NCI-H2196 (cell line): ENCODE data around the gene LRMDA.

ENCODE experiments used
- DNase-seq: peaks from one replicate; lab custom pipeline; 2025; ENCODE audit not compliant: unreplicated experiment; lab: John Stamatoyannopoulos, UW

Gene LRMDA

DNA sequence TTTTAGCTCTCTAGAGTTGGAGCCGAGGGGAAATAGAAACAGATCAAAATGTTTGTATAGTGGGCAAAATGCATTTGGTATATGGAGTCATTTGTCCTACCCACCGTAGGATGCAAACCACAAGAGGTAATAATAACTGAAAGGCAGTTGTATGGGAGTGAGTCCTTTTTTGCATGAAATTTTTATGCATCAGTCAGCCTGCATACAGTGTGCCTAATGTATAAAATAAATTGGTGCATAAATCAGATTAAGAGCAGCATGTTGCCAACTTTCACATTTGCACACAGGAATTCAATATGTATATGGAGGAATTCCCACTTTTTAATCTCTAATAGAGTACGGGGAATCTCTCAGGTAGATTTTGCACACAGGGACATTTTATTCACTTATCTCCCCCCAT lies 262.8 kb downstream of the LRMDA start:
- DNase-seq, result no peak

DNA sequence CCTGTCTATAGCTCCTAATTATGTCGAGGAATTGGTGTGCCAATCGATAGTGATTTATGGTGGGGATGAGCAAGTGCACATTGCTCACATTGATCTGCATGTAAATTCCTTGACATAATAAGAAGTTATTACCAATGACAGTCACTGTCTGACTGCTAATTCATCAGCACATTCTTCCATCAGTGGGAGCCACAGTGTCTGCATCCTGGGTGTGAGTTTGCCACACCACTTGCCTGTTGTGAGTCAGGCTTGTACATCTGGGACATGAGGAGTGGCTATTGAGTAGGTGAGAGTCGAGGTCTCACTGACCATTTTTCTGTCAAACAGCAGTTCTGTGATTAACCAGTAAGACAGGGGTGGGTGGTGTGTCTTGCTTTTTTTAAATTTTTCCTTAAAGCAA lies 263.4 kb downstream of the LRMDA start:
- no peak for DNase-seq

DNA sequence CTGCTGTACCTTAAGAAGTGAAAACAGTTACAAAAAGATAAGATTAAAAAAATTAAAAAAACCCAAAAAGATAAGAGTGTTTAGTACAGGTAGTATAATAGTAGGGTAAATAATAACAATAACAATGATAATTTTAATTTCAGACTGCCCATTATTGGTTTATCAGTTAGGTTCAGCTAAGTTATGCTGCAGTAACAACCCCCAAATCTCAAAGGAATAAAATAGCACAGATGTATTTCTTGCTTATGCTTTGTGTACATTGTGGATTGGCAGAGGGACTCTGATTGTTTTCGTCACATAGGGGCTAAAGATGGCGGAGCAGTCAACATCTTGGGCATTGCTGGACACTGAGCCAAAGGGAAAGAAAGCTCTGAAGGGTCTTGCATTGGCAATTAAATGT lies 264.6 kb downstream of the LRMDA start:
- no peak for DNase-seq

DNA sequence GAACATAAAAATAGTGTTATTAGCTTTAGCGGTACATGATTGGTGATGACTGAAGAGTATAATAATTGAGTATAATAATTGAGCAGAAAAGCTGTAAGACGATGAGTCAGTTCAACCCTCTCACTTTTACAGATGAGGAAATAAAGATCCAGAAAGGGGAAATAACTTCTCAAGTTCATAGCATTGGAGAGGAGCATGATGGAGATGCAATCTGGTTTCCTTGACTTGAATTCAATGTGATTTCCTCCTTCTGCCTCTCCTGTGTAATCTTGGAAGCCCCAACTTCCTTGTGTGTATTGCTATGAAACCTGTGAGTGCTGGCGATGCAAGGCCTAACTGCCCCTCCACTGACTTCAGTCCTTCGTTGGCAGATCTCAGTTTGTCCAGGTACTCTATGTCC lies 265.1 kb downstream of the LRMDA start:
- no peak for DNase-seq

DNA sequence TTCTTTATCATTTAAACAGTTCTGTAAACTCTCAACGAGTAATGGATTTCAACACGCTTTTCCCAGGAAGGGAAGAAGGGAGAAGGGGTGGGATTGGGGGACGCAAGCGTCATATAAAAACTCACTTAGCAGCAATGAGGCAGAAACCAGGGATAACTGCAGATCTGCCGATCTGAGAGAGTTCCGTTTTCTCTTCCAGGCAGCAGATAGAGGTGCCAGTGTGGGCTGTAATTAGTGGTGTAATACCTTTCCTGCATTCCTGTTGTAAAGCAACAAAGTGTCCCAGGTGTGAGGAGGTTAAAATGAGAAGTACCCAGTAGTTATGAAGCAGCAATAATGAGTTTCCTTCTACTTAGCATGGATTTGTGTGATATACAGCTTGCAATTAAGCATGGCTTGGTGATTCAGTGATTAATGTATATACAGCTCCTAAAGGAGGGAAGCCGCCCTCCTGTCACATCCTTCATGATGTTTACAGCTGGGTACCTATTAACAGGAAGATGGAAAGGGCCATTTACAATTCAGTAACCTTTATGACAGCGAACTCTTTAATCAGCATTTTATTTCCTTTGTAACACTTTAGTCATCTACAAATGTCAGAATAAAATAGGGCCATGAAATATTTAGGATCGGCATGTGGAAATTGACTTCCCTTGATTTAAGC lies 271.9 kb downstream of the LRMDA start:
- DNase-seq, result no peak

DNA sequence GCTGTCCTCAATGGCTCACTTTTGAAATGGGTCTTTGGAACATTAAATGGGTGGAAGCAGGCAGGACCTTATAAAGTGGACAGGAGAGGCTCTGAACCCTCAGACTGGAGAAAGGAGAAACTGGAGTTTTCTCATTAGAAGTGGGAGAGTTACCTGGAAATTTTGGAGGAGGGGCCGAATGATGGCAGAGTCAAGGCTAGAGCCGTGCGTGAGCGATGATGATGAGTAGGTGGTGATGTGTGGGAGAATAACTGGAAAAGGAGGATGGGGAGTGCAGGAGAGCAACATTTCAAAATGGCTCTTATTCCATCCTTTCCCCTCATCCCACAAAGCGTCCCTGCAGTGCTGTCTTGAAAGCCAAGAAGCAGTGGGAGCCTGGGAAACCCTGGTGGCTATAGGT lies 274.0 kb downstream of the LRMDA start:
- DNase-seq, result no peak

DNA sequence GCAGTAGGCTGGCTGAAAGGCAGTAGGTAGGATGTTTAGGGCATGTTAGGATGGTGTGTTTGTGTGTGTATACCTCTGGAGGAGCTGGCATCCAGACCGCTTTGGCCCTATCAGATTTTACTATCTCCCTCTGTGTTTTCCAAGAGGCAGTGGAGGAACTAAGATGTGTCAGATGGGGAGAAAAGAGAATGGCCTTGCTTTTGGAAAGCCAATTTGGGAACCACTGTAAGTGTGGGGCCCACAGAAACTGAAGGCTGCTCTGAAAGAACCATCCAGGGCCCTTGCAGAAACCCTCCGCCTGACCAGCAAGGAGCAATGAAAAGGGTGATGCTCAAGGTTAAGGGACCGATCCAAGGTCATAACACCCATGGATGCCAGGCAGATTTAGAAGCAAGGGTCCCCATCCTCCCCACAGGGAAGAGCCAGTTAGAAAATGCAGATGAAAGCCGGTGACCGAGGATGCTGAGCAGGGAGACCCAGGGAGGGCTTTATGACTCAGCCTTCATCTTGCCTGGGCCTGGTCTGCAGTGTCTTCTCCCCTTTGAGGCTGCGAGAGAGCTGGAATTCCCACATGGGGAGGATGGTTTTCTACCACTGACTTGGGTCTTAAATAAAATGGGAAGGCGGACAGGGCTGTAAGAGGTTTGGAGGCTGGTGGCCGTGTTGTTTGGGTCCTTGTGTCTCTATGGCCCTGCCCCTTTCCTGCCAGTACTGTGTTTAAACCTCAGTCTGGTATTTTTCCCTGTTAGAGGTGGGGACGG lies 275.8 kb downstream of the LRMDA start:
- DNase-seq, result no peak

DNA sequence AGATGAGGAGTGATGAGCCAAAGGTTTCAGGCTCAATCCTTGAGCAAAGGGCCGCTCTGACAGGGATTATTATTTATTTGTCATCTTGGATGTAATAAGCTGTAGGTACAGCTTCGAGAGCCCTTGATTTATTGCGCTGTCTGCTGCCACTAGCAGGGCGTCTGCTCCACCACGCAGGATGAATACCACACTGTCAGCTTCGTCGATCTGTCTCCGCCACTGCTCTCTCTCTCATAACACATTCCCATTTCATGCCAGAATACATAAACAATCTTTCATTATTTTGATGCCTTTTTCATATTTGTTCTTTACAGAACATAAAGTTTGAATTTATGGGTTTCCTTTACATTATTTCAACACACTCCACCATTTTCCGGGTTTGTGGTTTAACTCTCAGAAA lies 276.6 kb downstream of the LRMDA start:
- no peak for DNase-seq

DNA sequence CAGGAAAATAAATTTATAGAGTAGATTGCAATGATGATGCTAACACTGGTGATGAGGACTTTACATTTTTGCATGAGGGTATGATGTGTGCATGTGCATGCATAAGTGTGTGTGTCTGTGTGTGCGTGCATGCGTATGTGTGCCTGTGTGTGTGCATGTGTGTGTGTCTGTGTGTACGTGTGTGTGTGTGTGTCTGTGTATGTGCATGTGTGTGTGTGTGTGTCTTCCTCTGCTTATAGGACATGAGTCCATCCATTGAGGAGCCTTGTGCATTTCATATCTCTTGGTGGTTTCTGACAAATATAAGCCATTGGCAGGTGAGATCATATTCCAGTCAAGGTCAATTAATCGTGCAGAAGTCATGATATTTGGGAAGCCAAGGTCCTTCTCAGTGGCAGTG lies 277.8 kb downstream of the LRMDA start:
- no peak for DNase-seq

DNA sequence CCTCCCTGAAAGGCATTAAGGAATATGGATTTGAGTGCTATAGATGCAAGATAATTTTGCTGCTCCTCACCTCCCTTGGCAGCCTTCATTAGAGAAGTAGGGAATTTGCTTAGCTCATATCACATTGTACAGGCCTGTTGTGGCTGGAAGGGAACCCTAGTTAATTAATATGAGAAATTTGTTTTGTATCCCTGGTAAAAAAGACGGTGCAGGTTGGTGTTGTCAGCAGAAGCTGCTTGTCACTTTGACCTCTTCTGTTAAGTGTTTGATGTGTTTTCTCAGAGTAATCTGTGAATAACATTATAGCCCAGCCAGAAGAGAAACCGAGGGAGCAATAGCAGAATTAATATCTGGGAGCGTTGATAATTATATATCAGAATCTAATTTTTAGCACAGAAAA lies 278.4 kb downstream of the LRMDA start:
- no peak for DNase-seq

DNA sequence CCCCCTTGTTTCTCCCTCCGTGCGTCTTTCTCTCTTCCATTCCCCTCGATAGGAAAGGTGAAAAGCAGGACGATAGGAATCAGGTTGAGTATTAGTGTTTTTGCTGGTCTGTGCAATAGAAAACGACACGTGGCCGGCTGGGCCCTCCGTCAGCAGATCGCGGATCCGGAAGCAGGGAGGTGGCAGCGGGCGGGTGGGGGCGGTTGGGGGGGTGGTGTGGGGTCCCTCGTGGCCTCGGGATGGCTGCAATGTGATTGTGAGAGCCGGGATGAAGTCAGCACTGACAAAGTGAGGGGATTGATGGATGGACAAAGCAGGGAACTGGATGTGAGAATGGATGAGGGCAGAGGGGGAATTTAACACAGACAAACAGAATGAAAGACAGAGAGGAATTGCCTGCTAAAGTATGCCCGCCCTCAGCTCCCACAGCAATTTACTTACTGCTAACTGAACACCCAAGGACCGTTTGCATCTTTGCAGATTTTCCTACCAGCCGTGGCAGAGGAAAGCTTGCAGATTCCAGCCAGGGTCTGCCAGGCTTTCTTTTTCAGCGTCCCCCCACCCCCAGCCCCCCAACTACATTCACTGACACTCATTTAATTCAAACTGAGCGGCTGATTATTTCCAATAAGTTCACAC lies 280.9 kb downstream of the LRMDA start:
- DNase-seq, result no peak

DNA sequence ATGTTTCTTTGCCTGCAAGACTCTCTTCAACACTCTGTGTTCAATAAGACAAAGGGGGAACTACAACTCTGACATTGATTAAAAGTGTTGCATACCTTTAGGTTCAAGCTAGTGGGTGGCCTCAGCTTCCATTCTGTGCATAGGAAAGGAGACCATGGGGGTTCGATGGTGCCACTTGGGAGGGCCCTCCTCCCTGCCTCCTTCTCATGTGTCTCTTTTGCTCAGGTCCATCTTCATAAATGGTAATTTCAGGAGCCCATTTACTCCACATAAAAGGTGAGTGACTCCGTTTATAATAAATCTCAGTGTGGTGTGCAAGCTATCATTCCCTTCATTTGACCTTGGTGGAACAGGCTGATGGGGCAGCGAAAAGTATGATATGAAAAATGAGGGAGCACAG lies 285.1 kb downstream of the LRMDA start:
- DNase-seq, result no peak

DNA sequence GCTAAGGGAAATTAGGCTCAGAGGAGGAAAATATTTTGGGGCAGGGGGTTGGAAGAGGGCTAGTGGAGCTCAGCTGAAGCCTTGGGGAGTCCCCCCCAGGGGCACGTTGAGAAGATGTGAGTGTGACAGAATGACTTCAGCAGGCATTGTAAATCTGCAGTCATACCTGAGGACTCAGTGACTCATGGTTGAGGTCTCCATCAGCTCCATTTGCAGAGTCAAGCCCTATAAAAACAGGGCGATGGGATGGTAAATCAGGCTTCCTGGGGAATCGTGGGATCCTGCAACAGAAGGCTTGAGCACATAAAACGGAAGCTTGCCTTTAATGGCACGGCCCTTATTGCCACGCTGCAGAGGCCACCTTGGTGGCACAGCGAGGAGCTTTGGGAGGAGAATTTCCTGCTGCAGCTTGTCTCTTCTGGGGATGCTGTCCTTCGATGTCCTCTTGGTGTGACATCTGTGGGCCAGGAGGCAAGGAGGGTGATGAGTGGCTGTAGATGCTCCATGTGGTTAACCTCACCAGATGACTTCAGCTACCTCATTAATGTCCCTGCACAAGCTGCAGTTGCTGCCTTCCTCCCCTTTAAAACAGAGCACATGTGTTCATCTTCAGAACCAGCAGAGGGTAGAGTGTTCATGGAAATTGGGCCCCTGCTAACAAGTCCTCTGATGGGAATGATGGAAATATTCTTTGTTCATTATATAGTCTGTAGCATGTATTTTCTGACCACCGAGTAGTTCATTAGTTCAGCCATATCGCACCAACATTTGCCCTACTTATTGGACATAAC lies 285.9 kb downstream of the LRMDA start:
- no peak for DNase-seq

DNA sequence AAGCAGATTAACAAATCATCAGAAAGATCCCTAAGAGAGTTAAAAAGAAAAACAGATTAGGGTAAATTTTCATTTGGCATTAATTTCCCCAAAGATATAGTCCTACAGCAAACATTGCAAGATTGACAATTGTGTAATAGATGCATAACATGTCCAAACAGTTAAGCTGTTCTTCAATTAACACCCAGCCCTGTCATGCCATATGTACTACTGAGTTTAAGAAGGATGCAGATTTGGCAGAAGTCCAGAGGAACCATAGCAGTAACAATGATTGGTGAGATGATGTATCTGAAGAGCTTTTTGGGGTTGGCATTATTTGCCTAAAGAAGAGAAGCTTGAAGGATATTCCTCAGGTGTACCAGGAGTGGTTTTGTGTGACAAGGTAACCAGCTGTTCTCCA lies 287.6 kb downstream of the LRMDA start:
- DNase-seq, result no peak

DNA sequence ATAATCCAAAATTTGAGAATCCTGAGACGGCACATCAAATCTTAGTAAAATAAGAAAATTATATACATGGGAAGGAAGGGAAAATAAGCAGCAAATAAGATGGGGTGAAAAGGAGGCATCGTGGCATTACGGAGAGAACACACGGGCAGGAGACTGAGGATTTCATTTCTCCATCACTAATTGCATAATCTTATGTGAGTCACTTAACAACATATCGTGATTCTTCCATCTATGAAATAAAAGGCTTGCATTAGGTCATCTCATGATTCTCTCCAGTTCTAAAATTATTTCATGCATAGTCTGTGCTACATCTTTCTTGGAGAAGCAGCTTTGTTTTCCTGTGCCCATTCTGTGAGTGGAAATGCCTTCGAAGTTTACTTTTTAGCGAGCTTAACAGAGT lies 288.7 kb downstream of the LRMDA start:
- DNase-seq, result no peak

DNA sequence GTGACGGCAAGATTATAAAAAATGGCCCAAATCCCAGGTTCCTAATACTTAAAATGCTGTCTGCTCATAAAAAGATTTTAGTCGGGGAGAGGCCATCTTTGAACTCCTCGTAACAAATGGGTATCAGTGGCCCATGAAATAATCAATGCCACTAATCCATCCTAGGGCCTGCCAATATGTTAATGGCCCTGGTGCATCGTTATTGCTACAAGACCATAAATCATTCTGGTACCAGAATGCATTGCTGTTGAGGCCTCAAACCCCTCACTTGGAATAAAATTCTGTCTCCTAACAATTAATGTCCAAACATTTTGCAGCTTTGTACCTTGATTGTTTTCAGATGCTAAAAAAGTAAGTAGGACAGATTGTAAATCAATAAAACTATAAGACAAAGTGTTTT lies 290.6 kb downstream of the LRMDA start:
- DNase-seq, result no peak

DNA sequence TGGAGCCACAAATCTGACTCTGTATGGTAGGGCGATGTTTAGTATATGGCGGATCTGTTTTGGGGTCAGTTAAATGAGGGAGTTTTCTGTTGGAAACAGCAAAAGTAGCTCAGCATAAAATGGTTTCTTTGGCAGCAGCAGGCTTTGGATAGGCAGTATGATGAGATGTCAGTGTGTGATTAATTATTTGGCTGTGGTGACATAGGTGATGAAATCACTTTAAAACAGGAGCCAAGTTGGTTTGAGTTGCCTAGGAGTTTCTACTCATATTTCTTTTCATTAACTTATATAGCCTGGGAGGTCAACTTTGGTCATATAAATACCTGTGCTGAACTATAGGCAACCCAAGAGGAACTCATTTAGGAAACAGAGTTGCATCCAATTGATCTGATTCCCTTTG lies 291.2 kb downstream of the LRMDA start:
- no peak for DNase-seq

DNA sequence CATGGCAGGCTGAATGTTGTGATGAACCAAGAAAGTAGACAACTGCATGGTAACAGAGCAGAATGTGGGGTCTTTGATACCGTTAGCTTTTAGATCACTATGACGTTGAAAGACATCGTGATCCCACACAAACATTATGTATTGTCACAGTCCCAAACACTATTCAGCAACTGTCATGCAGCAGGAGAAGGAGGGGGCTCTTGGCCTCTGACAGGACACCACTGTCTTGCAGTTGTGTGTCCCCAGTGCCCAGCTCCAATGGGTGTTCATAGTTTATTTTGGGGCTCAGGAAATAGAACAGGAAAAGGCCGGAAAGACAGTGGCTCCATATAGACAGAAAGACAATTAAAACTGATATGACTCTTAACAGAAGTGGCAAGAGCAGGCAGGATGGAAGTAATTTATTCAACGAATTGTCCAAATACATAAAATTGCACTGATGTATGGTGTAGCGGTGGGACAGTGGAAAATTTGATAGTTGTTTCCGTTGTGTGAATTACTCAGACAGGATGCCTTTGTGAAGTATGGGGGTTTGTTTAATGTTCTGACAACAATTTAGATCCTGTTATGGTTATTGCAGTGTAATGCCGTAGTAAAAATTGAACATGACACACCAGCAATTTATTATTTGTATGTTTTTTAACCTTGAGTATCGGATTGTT lies 292.0 kb downstream of the LRMDA start:
- no peak for DNase-seq

DNA sequence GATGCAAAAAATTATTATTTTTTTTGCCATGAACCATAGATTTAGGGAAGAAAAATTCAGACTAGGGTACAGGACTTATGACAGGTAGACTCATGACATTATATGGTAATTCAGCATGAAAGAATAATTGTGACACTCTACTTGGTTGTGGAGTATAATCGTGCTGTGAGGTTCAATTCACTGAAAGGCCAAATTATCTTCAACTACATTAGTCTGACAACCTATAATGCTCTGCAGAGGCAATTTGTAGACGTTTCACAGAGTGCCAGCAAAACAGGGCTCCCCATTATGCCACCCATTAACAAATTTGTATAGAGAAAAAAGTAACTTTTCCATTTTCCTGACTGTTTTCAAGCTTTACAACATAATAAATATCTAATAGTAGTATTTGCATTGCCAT lies 292.6 kb downstream of the LRMDA start:
- DNase-seq, result no peak

DNA sequence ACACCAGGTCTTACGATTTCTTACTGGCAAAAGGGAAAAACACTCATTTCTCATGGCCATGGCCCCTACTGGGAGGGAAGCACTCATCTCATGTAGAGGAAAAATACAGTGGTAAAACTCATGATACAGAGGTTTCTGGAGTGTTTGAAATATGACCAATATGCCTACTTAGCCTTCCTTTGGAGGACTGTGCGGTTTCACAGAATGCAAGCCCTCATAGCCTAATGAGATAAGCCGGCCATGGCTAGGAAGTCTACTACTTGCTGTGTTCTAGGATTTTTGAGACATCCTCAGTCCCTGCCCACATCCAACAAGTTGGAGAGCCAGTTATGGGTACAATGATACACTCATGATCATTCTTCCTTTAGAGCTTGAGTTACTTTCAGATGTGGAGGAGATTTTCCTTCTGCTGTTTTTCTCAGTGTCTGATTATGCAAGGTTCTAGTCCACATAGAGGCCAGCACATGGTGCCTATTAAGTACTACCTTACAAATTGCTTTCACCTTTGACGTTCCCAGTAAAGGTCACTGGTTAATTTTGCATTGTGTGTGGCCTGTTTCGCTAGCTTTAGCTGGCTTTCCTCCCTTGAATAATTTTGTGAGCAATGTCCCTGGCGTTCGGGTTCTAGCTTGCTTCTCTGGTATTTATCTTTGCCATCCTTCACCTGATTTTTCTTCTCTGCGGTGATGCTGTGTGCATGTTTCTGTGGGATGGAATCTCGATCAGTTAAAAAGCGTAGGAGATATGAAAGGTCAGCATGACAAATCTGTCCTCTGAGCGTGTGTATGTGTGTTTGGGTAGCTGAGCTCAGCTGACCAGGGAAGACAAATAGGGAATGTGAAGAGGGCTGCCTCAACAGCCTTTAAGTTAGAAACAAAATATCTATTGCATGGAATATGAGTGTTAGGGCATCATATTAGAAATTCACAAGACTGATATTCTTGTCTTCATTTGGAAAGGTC lies 295.4 kb downstream of the LRMDA start:
- no peak for DNase-seq
